Activated CD8-positive, alpha-beta memory T cell treated with anti-CD3 and anti-CD28 coated beads, Interleukin-2, amount 50 U/mL, for 1 hour (primary cell): Measurements from ENCODE around the gene PLB1.

Experiments
- DNase-seq: peaks from one replicate; pipeline ENCODE4 v3.0.0-alpha.2; 2020; ENCODE audit errors: extremely low read depth

Gene PLB1

DNA sequence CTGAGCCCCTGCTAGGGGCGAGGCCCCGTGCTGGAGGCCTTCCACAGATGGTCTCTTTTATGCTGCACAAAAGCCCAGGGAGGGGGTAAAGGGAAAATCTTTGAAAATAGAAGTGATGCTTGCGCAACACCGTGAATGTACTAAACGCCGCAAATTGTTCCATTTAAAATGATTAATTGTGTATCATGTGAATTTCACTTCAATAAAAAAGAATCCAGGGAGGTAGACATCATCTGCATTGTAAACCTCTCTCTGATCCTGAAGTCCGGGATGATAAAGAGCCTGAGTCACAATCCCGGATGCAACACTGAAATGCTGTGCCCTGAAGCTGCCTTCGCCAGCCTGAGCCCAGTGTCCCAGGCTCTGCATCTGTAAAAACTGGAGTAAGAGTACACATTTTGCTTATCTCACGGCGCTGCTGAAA lies 148.1 kb downstream of the PLB1 start:
- DNase-seq: no peak

DNA sequence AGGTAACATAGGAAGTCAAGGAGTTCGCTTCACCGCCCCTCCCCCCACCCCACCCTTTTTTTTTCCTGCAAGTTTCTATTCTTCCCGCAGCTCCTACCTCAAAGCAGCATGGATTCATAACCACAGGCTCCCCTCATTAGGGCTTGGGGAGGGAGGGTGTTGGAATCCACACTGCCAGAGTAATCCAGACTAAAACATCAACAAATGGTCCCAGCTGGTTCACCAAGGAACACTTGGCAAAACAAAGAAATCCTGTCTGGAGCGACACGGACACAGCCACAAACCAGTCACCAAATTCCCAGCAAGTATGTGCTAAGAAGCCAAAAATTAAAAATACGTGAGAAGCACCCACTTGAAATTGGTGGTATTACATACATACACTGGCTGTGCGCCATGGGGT lies 148.9 kb downstream of the PLB1 start:
- no peak for DNase-seq

DNA sequence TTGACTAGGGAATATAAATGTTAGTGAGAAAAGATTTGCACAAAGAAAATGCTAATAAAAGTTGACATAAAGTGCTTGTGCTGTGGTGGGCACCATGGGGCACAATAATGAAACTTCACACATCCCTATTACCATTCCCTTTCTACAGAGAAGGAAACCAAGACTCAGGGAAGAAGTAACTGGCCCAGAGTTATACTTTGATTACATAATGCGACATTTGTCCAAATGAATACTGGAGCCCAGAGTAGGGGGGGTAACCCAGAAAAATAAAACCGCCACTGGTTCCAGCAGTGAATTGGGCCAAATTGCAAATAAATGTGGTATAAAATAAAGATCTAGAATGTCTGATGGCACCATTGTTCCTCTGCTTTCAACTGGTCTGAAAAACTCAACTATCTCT lies 149.7 kb downstream of the PLB1 start:
- no peak for DNase-seq

DNA sequence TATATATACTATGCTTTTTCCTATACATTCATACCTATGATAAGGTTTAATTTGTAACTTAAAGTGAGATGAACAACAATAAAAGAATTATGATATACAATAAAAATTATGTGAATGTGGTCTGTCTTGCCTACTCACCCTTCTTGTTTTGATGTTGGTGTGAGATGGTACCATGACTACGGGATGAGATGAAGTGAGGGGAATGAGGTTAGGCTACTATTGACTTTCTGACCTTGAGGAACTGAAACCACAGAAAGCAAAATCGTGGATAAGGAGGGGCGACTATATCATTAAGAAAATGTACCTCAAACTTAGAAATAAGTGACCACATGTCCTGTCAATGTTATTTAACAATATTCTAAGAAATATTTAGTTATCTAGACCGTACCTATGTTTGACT lies 151.8 kb downstream of the PLB1 start:
- DNase-seq: no peak

DNA sequence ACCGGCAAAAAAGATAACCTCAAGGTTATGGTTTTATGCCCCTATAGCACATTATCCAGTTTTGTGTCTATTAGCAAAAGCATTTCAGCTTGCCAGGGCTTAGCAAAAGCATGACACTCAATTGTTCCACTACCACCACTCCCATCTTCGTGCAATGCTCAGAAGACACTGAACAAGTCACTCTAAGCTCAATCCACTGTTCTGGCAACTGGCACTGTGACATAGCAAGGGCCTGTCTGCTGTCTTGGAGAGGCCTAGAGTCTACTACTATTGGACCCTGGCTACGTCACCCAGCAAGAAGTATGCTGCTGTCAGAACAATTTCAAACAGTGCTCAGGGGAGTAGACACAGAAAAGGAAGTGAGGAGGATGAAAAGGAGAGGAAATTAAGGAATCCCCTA lies 152.3 kb downstream of the PLB1 start:
- DNase-seq: no peak

DNA sequence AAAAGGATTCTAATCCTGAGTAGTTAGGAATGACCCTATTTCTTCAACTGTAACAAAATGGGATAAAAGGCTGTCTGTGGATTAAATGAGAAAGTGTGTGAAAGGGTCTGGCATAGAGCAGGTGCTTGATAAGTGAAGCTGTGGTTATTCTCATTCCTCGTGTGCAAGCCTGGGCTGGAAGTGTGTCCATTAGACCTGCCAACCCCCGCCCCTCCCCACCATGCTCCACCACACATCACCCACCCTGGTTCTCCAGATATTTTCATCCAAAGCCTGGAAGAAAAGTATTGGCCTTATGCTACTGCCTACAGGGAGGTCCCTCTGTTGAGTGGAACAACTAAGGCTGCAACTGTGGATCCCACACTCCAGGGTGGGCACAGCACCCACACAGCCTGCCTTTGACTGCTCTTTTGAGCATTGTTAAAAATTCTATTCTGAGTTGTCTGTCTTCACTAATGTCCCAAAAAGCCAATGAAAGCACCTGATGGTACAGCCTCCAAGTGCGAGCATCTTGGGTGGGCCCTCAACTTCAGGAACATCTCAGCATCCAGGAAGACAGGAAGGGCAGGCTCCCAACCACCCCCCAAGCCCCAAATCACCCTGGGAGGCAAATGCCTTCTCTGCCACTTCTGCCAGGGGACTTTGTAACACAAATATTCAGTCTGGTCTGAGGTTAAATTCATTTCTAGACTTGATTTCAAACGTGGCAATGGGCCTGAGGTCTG lies 153.0 kb downstream of the PLB1 start:
- no peak for DNase-seq

DNA sequence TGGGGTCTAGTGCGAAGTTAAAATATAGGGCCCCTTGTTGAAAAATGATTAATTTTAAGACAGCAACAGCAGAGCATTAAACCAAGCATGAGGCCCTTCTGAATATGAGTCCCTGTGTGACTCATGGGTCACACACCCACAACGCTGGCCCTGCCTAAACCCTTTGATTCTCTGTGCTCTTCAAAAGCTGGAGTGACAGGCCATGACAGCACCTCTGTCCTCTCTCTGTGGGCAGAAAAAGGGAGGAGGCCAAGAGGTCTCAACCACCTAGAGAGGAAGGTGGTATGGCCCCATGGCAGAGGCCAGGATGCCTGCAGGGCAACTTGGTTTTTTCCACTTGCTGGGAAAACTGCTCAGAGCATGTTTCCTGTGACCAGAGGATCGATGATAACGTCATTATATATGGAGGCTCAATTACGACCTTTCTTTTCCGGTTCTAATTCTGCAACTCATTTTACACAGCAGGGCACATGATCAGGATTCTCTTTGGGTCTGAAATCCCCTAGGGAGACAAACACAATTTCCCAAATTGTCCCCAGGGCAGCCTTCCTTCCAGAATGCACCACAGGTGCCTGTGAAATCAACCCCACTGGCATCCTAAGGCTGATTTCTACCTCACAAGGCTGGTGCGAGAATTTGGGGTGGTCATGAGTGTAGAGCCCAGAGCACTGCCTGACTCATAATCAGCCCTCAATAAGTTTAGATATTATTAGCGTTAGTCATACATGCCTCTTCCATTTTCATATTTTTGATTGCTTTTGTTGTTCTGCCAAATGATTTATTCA lies 153.8 kb downstream of the PLB1 start:
- DNase-seq: no peak

DNA sequence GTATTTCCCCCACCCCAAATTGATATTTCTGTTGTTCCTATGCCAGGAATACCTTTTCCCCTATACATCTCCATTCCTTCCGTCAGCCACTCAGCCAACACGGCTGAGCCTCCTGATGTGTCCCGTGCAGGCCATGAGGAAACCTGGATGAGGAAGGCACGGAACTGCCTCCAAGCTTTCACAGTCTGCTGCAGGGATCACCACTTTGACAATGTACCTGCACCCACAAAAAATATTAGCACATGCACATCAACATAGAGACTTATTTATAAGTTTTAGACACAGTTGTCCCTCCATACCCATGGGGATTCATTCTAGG lies 154.4 kb downstream of the PLB1 start:
- no peak for DNase-seq

DNA sequence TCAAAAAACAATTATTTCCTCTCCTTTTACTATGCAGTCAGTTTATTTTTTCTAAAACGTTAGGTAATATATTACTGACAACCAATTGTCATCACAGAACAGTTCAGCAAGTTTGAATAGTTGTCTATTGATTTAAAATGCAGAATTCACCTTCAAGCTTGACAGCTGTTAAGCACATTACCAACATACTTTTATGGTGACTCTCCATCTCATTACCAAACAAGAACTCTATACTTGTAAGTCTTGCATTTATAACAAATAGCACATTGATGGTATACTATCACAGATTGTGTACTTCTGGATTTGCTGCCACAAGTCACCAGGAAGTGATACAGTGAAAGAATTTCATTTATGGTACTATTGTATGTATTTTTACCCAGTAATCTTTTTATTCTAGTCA lies 156.4 kb downstream of the PLB1 start:
- DNase-seq: no peak

DNA sequence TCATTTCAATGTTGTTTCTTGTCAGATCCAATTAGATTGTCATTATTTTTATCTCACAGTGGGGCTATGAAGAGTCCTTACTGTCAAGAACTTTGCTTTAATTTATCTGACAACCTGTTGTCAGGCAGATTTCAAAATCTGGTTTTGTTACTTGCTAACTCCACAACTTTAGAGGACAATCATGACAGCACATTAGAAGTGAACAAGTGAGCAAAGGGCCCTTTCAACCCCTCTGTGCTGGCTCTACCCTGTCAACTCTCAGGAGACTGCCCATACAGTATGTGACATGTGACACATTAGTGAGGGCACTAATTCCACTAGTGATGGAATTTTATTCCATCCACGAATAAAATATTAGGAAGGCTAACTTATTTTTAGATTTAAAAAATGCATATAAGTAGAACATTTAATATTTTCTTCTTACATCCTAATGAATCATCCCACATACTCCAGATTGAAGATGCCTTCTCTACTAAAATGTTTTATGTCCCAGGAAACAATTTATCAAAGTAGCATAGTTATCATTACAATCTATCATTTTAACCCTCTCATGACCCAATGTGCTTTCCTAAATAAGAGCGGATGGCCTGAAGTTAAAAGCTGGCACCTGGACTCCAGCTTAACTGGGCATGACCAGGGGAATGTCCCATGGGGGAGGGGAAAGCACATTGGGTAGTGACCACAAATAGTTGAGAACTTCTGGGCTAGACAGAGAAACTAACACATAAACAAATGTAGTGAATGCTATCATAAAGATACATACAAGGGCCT lies 158.2 kb downstream of the PLB1 start:
- DNase-seq: no peak

DNA sequence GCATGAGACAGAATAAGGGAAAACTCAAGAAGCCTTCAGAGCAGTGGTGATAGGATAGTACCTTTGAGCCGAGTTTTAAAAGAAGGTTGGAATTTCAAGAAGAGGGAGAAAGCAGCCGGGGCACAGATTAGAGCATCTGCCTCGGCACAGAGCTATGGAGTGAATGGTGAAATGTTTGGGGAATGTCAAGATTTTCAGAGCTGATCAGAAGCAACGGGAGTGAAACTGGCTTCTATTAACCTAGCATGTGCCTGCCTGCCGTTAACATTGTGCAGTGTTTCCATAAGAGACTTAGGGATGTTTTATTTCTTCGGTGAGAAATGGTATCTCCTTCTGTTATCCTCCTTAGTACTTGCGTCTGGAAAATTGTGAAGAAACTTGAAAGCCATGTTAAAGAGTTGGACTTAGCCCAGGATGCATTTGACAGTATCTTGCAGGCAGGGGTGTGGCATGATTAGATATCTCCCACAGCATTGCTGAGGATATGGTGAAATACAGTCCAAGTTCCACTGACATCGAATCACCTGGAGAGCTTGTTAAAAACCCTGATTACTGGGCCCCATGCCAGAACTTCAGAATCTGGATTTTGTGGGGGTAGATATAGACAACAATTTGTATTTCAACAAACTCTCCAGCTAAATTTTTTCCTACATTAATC lies 158.9 kb downstream of the PLB1 start:
- no peak for DNase-seq

DNA sequence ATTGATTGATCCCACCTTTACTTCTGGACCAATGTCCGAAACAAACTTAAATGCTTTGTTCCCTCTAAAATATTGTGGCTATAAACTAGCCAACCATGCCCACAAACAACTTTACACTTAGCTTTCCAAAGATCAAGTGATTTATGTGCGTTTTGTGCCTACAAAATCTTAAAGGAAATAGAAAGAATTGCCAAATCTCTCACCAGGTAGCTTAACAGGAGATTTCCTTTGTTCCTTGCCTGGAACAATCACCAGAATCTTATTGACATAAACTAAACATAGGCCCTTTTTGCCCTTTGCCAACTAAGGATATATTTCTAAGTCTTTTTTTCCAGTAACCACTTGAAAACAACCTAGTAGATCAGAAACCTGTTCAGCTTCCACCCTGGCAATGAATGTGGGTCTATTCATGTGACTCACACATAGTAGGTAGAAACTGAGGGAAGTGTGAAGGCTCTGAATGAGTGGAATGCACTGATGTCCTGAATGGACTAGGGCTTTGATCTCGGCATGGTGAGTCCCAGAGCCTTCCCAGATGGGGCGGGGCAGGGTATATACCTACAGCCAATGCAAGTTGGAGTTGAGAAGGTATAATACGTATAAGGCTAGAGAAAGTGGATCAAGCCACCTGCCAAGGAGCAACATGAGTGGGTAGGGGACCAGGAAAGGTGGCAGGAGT lies 161.2 kb downstream of the PLB1 start:
- no peak for DNase-seq

DNA sequence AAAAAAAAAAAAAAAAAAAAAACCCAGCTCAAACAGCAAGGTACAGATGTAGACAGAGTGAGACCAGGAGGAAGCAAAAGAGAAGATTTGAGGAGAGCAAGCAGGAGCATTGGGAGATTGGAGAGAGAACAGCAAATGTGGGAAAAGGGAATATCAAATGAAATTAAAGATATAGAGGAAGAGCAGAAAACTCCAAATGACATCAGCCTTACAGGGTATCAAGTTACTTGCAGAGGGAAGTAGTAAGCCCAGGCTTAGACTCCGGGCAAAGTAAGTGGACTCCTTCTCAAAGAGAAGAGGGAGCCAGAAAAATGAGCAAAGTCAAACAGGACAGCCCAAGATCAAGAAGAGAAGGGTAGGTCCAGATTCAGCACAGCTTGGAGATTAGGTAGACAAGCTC lies 162.5 kb downstream of the PLB1 start:
- no peak for DNase-seq

DNA sequence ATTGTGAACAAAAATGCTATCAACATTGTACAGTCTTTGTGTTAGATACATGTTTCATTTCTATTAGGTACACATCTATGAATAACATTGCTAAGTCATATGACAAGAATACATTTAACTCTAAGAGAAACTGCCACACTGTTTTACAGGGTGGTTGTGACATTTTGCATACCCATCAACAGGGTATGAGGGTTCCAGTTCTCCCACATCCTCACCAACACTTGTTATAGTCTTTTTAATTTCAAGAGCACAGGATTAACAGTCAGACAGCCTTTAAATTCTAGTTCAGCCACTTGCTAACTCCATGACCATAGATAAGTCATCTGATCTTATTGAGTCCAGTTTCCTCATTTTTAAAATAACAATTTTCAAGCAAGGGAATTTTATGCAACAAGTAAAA lies 163.3 kb downstream of the PLB1 start:
- DNase-seq: no peak

DNA sequence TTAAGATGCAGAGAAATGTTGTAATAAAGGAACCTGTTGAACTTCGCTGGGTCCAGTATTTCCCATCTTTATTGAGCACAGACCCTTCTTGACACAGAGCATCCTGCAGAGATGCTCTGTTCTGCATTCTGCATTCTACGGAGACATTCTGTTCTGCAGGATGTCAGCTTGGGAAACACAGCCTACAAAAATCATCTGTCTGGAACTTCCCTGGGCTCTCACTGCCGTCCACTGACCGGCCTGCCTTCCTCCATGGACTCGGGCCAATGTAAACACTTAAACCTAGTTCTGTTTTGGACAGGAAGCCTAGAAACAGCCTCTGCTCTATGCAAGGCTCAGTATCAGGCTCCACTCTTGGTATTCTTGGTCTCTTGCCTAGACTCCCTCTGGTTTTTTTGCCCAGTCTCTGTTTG lies 165.7 kb downstream of the PLB1 start:
- no peak for DNase-seq

DNA sequence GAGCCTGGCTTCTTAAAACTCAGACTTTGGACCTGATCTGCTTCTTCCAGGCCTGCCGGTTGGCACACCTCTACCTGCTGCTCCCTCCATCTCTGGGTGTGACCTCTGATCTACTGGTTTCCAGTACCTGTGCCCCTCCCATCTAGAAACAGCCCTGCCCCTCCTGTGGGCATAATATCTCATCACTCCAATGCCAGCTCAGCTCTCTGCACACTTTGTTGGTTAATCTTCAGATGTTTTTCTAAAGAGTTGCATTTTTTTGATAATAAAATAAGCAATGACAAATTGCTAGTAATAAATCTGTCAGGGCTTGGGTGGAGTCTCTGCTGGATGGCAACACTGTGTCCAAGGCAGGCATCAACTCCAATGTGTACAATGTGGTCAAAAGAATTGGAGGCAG lies 166.2 kb downstream of the PLB1 start:
- no peak for DNase-seq

DNA sequence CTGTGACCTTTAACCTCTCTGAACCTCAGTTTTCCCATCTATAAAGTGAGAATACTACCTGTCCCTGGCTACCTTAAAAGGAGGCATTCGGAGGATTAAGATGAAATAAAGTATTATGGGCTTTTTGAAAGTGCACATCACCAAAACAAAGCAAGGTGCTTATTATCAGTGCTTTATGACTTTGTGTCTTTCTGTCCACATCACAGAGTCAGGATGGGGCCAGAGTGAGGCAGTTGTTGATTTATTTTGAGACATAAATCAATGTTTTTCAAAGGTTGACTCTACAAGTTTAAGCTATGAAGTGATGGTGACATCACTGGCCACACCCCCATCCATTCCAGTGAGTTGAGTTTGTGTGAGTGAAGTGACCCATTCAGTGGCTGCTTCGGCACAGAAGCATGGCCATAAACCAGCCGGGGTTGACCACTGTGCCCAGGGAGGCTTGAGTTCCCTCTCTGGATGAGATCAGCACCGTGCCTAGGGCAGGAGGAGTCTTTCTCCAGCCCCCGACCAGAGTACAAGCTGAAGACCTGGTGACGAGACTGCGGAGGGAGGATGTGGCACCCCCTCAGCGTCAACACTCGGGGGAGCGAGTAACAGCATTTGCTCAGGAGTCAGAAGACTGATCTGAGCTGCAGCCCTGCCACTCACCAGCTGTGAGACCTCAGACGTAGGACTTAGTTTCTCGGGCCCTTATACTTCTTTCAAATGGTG lies 166.8 kb downstream of the PLB1 start:
- no peak for DNase-seq

DNA sequence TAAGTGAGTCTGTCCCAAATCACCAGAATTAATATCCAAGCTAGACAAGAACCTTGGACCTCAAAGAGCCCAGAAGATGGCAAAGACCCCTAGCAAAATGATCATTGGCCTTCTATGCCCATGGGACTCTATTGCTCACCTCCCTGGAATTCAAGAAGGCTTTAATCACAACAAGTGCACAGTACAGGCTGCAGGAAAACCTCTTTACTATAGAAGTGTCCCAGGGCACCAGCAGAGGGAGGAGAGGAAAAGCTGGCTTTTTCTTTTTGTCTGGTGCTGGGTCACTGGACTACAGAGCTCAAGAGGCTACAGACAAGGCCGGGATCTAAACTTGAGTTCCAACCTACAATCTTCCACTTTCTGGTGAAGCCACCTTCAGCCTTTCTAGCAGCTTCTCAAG lies 167.5 kb downstream of the PLB1 start:
- no peak for DNase-seq

DNA sequence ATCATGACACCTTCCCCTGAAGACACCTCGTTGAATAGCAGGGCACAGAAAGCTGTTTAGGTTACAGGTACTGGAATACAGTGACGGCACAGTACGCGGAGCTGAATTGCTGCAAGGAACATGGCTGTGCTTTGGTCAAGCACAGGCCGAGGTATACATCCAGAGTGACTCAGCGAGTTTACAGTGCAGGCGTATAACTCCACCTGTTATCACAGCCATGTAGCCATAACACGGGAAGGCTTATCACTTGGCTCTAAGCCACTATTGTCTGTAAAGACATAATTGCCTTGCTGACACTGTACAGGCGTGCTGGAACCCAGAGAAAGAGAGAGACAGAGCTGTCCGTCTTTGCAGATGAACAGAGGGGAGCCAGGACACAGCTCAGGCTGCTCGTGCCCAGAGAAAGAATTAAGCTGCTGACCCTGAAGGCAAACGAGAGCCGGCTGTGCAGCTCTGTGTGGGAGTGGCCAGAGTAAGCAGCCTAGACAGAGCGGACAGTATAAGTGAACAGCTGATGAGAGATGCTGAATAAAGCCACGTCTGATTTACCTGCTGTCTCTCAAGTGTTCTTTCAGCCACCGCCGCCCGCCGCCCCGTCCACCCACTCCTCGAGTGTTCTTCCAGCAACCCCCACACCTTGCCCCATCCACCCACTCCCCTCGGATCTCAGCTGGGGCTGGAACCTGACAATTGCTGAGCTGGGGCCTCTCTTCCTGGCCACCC lies 168.4 kb downstream of the PLB1 start:
- DNase-seq: no peak

DNA sequence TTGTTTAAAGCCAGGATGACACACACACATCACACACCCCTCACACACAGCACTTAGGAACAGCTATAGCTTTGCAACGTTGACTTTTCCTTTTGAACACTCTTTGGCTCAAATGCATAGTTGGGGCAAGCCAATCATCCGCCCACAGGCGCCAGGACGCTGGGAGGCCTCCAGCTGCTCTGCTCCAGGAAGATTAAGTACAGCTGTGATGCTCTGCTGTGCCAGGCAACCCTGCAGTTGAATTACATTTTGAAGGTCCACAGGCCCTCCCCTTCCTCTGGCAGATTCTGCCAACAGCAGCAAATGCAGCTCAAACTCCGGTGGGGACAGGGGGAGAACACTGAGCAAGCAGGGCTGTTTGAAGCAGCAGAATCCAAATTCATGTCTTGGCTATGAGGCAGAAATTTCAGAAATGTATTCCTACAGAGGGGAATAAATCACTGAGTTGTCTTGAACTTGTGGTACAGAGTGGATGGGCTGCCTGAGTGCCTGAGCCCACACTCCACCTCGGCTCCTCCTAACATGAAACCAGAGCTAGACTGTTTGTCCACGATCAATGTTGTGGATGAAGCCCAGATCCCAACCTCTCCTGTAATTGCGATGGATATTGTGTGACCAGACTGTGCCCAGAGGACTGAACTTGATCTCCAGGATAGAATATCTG lies 169.3 kb downstream of the PLB1 start:
- DNase-seq: no peak
